H1 (cell line): Measurements from ENCODE around the gene CADM1. TPM values are rescaled to one million over a fixed set of nuclear protein-coding genes. Genes with fewer than 3 reads are reported as not detected.
A peak's percentile ranks its signal among the peaks of the same experiment; 100 is the strongest.

Experiments
- CTCF ChIA-PET: fragments of 300-600 bp; sonication (Branson Sonifier 250); formaldehyde crosslinking; loops from one replicate; lab custom pipeline; 2021; ENCODE audit not compliant: partially characterized antibody; lab: Charles Lee
- POLR2A ChIA-PET: fragments of 300-600 bp; sonication (Branson Sonifier 250); formaldehyde crosslinking; loops from one replicate; lab custom pipeline; 2021; ENCODE audit warnings: inconsistent platforms; ENCODE audit not compliant: partially characterized antibody; lab: Charles Lee
- DNase-seq, 2 experiments: peaks; one replicate each; pipeline versions ENCODE4 v3.0.0 to v3.0.0-alpha.2; 2010 to 2022; ENCODE audit warnings: low spot score in 2 of 2, low read depth in 1 of 2, mixed read lengths in 1 of 2
- FAIRE-seq: peaks from 2 replicates; lab custom pipeline; 2011; peaks lifted over from hg19 to GRCh38; lab: Jason Lieb, UNC
- H2AFZ ChIP-seq: 2 replicates; pipeline ENCODE4 v1.8.1; 2012; ENCODE audit warnings: low read length, inconsistent platforms
- H2AK5ac ChIP-seq: 2 replicates; pipeline ENCODE4 v1.6.1; 2013; ENCODE audit warnings: low read depth, low read length
- H2BK120ac ChIP-seq: replicated peaks from 2 replicates; pipeline ENCODE3; 2013; ENCODE audit warnings: low read depth, low read length, inconsistent platforms
- H2BK12ac ChIP-seq: 2 replicates; pipeline ENCODE4 v1.6.1; 2013; ENCODE audit warnings: low read depth, low read length
- H2BK15ac ChIP-seq: 2 replicates; pipeline ENCODE4 v1.6.1; 2013; ENCODE audit warnings: low read length
- H2BK20ac ChIP-seq: 2 replicates; pipeline ENCODE4 v1.6.1; 2013; ENCODE audit warnings: low read length
- H2BK5ac ChIP-seq: 2 replicates; pipeline ENCODE4 v1.6.1; 2013; ENCODE audit warnings: low read depth, low read length
- H3K14ac ChIP-seq: 2 replicates; pipeline ENCODE4 v1.6.1; 2013; ENCODE audit warnings: inconsistent platforms; ENCODE audit not compliant: insufficient read length
- H3K18ac ChIP-seq: 2 replicates; pipeline ENCODE4 v1.6.1; 2013; ENCODE audit warnings: low read length; ENCODE audit errors: extremely low read depth
- H3K23ac ChIP-seq: 2 replicates; pipeline ENCODE4 v1.6.1; 2013; ENCODE audit warnings: inconsistent platforms; ENCODE audit not compliant: insufficient read length
- H3K23me2 ChIP-seq: 2 replicates; pipeline ENCODE4 v1.6.1; 2013; ENCODE audit warnings: low read depth, low read length
- H3K27ac ChIP-seq: 2 replicates; pipeline ENCODE4 v1.6.1; 2011; ENCODE audit warnings: low read depth, low read length, inconsistent platforms
- H3K27me3 ChIP-seq, 4 experiments: replicated peaks in 1 of 4; 1 replicate in 1 of 4; 2 replicates in 3 of 4; pipeline versions ENCODE4 v1.6.1 to v1.8.1; 2011 to 2013; ENCODE audit warnings: low read length in 3 of 4, mild to moderate bottlenecking in 3 of 4, inconsistent platforms in 2 of 4, mixed read lengths in 2 of 4, moderate library complexity in 1 of 4; ENCODE audit not compliant: control insufficient read depth in 3 of 4, insufficient read depth in 3 of 4; ENCODE audit errors: extremely low read depth in 1 of 4
- H3K36me3 ChIP-seq, 4 experiments: 2 replicates each; pipeline versions ENCODE4 v1.6.1 to v1.8.1; 2011 to 2013; ENCODE audit warnings: mild to moderate bottlenecking in 4 of 4, low read length in 3 of 4, moderate library complexity in 2 of 4, control low read depth in 1 of 4, inconsistent platforms in 1 of 4; ENCODE audit not compliant: insufficient read depth in 4 of 4, control insufficient read depth in 2 of 4
- H3K4ac ChIP-seq: replicated peaks from 2 replicates; pipeline ENCODE3; 2013; ENCODE audit warnings: low read length, low read depth, mixed read lengths, inconsistent platforms; ENCODE audit not compliant: insufficient read length
- H3K4me1 ChIP-seq, 4 experiments: replicated peaks in 1 of 4; 1 replicate in 1 of 4; 2 replicates in 3 of 4; pipeline versions ENCODE4 v1.6.1 to v1.8.1; 2011 to 2013; ENCODE audit warnings: low read length in 3 of 4, inconsistent platforms in 2 of 4, mixed read lengths in 1 of 4; ENCODE audit not compliant: insufficient read depth in 4 of 4, control insufficient read depth in 3 of 4
- H3K4me2 ChIP-seq, 2 experiments: 2 replicates each; pipeline versions ENCODE4 v1.6.1 to v1.8.1; 2011 to 2013; ENCODE audit warnings: low read depth in 2 of 2, low read length in 2 of 2, control low read depth in 1 of 2, inconsistent platforms in 1 of 2, mild to moderate bottlenecking in 1 of 2; ENCODE audit not compliant: insufficient read depth in 1 of 2
- H3K4me3 ChIP-seq, 4 experiments: fragments of 200-600, 300-600 bp in 1 of 4; sonication (generic), shearing (Covaris generic), sonication (Bioruptor Twin) in 1 of 4; 2 replicates each; pipeline versions ENCODE4 v1.5.1 to v1.8.1; 2011 to 2016; ENCODE audit warnings: low read length in 4 of 4, low read depth in 3 of 4, control low read depth in 2 of 4, inconsistent platforms in 2 of 4, mild to moderate bottlenecking in 2 of 4, mixed read lengths in 1 of 4, moderate library complexity in 1 of 4; ENCODE audit not compliant: insufficient read depth in 2 of 4; ENCODE audit errors: extremely low read depth in 1 of 4
- H3K56ac ChIP-seq: replicated peaks from 2 replicates; pipeline ENCODE3; 2013; ENCODE audit warnings: low read depth, mild to moderate bottlenecking, mixed read lengths, low read length, inconsistent platforms; ENCODE audit not compliant: insufficient read length
- H3K79me1 ChIP-seq: 2 replicates; pipeline ENCODE4 v1.6.1; 2013; ENCODE audit warnings: low read depth, low read length, control low read depth
- H3K79me2 ChIP-seq, 2 experiments: 2 replicates each; pipeline versions ENCODE4 v1.6.1 to v1.8.1; 2012 to 2013; ENCODE audit warnings: low read length in 2 of 2, mild to moderate bottlenecking in 2 of 2, inconsistent platforms in 1 of 2; ENCODE audit not compliant: insufficient read depth in 2 of 2, control insufficient read depth in 1 of 2
- H3K9ac ChIP-seq, 4 experiments: replicated peaks in 1 of 4; 1 replicate in 1 of 4; 2 replicates in 3 of 4; pipeline versions ENCODE4 v1.6.1 to v1.8.1; 2011 to 2013; ENCODE audit warnings: low read depth in 3 of 4, low read length in 3 of 4, control low read depth in 2 of 4, mild to moderate bottlenecking in 2 of 4, moderate library complexity in 2 of 4, inconsistent platforms in 1 of 4; ENCODE audit errors: extremely low read depth in 1 of 4
- H3K9me3 ChIP-seq, 2 experiments: 2 replicates each; pipeline versions ENCODE4 v1.6.1 to v1.8.1; 2012 to 2013; ENCODE audit warnings: mild to moderate bottlenecking in 2 of 2, moderate library complexity in 2 of 2, control low read depth in 1 of 2, inconsistent platforms in 1 of 2, low read depth in 1 of 2, low read length in 1 of 2, mixed read lengths in 1 of 2; ENCODE audit not compliant: insufficient read depth in 2 of 2
- H4K20me1 ChIP-seq, 2 experiments: replicated peaks in 1 of 2; 2 replicates each; pipeline versions ENCODE3 to v1.8.1; 2011 to 2013; ENCODE audit warnings: inconsistent platforms in 2 of 2, low read length in 2 of 2, mild to moderate bottlenecking in 1 of 2; ENCODE audit not compliant: insufficient read depth in 2 of 2, control insufficient read depth in 1 of 2
- H4K5ac ChIP-seq: 2 replicates; pipeline ENCODE4 v1.6.1; 2013; ENCODE audit warnings: low read length, low read depth, mixed read lengths, inconsistent platforms; ENCODE audit not compliant: insufficient read length
- H4K8ac ChIP-seq: 2 replicates; pipeline ENCODE4 v1.8.0; 2013; ENCODE audit warnings: mild to moderate bottlenecking, moderate library complexity, low read length, inconsistent platforms; ENCODE audit not compliant: insufficient read depth; ENCODE audit errors: extremely low read depth
- H4K91ac ChIP-seq: replicated peaks from 2 replicates; pipeline ENCODE3; 2013; ENCODE audit warnings: low read length, mixed read lengths, inconsistent platforms; ENCODE audit not compliant: insufficient read length
- ATF3 ChIP-seq: IDR thresholded peaks from 2 replicates; pipeline ENCODE4 v1.6.1; 2011; ENCODE audit warnings: low read depth, mild to moderate bottlenecking, low read length; ENCODE audit not compliant: insufficient read depth
- BCL11A ChIP-seq, 2 experiments: IDR thresholded peaks; one replicate each; pipeline ENCODE4 v1.6.1; 2011; ENCODE audit warnings: low read depth in 2 of 2, low read length in 2 of 2, mild to moderate bottlenecking in 2 of 2
- BRCA1 ChIP-seq: IDR thresholded peaks from 2 replicates; pipeline ENCODE4 v1.6.1; 2012; ENCODE audit warnings: low read depth, low read length, improper control_type of control experiment
- E2F6 ChIP-seq: IDR thresholded peaks from 2 replicates; pipeline ENCODE4 v1.6.1; 2012; ENCODE audit warnings: inconsistent platforms
- KDM1A ChIP-seq: fragments of 200-600, 300-600 bp; sonication (generic); IDR thresholded peaks from 2 replicates; pipeline ENCODE4 v1.7.1; 2016; ENCODE audit warnings: mild to moderate bottlenecking, low read length, borderline replicate concordance
- MAX ChIP-seq: IDR thresholded peaks from 2 replicates; pipeline ENCODE4 v1.6.1; 2012; ENCODE audit warnings: inconsistent platforms
- NRF1 ChIP-seq: IDR thresholded peaks from 2 replicates; pipeline ENCODE4 v1.6.1; 2011; ENCODE audit warnings: mild to moderate bottlenecking, low read depth, low read length, improper control_type of control experiment
- PHF8 ChIP-seq: fragments of 200-600 bp; sonication (generic); conservative IDR thresholded peaks from 2 replicates; pipeline ENCODE4 v1.7.1; 2012; ENCODE audit warnings: low read depth, mild to moderate bottlenecking, inconsistent platforms, low read length, moderate library complexity
- SIRT6 ChIP-seq: IDR thresholded peaks from one replicate; pipeline ENCODE4 v1.7.1; 2012; ENCODE audit warnings: low read length, inconsistent platforms
- TBP ChIP-seq: IDR thresholded peaks from 2 replicates; pipeline ENCODE4 v1.6.1; 2011; ENCODE audit warnings: low read depth, low read length, improper control_type of control experiment
- YY1 ChIP-seq: IDR thresholded peaks from 2 replicates; pipeline ENCODE4 v1.6.1; 2011; ENCODE audit warnings: low read depth, mild to moderate bottlenecking, low read length
- WGBS, 2 experiments: shearing (Covaris generic) in 1 of 2; methylation state at CpG; one replicate each; pipeline versions ENCODE4 v1.1.6 to v1.1.7; 2013 to 2015; ENCODE audit warnings: low lambda C conversion rate in 2 of 2, mixed read lengths in 2 of 2, inconsistent platforms in 1 of 2, low coverage in 1 of 2, missing lambda C conversion rate in 1 of 2; ENCODE audit not compliant: insufficient replicate concordance in 2 of 2, insufficient coverage in 1 of 2, insufficient read length in 1 of 2; ENCODE audit errors: extremely low coverage in 1 of 2, missing lambda C conversion rate in 1 of 2; 5-methylcytosine and 5-hydroxymethylcytosine counted together
- polyA plus RNA-seq, 7 experiments: library from polyadenylated mRNA; depleted of rRNA in 3 of 7; stranded (reverse) in 5 of 7; unstranded in 2 of 7; fragments of >200 nt in 5 of 7; fragments of 200-250 nt in 2 of 7; gene quantifications; 1 replicate in 5 of 7; 2 replicates in 1 of 7; 4 replicates in 1 of 7; pipeline versions ENCODE4 v1.2.1 to v1.2.3, GENCODE V29; 2011 to 2013; ENCODE audit warnings: missing spikeins in 2 of 7, mixed read lengths in 2 of 7
- total RNA-seq: library from RNA; stranded (reverse); fragmentation: NEBNext Ultra II Directional; extraction: Animal tissue kit (Norgen Biotek cat#: 25700); gene quantifications from 2 replicates; pipeline ENCODE4 v1.2.1, GENCODE V29; 2021

CADM1 gene
- total and polyA plus RNA-seq, 2 of the 8 experiments (the other 6 are each of a cell fraction or from before 2014, with no cell fraction given): 8.3 to 25.3 TPM

- H2AFZ ChIP-seq: no peak overlapping the region
- no peak overlapping the region for H3K27ac ChIP-seq
- H2BK12ac ChIP-seq: no peak overlapping the region
- H4K8ac ChIP-seq: no peak overlapping the region
- no peak overlapping the region for H3K9ac ChIP-seq
- H3K4me3 ChIP-seq: peak overlapping the region; percentile 67 to 91 (median 86); a peak in 7 of 8 replicates
- no peak overlapping the region for H3K18ac ChIP-seq
- H3K23me2 ChIP-seq: peaks cover 29% of the 10 kb centered on the region
- FAIRE-seq (no peak), DNase-seq (no peak)
- H3K79me1 ChIP-seq: peaks cover 4% of the 10 kb centered on the region; the same call in 1 of the 2 replicates
- CTCF ChIA-PET: interaction anchor here (0.6 to 3.0 kb wide), 10 partner anchors 43 to 1869 kb away, joined by 3 to 17 read pairs (median 4); no protein-coding TSS in a partner anchor
- no peak overlapping the region for H4K91ac ChIP-seq
- H3K56ac ChIP-seq: no peak overlapping the region
- POLR2A ChIA-PET: interaction anchor here (0.9 to 1.8 kb wide), 4 partner anchors 9 to 132 kb away, joined by 3 to 7 read pairs (median 3); no protein-coding TSS in a partner anchor
- H2BK20ac ChIP-seq: no peak overlapping the region
- no peak overlapping the region for H3K4ac ChIP-seq
- no peak overlapping the region for H3K23ac ChIP-seq
- no peaks in the 10 kb centered on the region for H3K79me2 ChIP-seq
- H3K4me2 ChIP-seq: peak overlapping the region; percentile 98 to 99
- H3K27me3 ChIP-seq: peaks cover 12 to 41% (median 36%) of the 10 kb centered on the region in 4 experiments
- no peaks in the 10 kb centered on the region for H3K9me3 ChIP-seq
- H4K5ac ChIP-seq: no peak overlapping the region
- peaks cover 6 to 11% of the 10 kb centered on the region in 2 experiments for H4K20me1 ChIP-seq
- H3K14ac ChIP-seq: no peak overlapping the region
- H2BK5ac ChIP-seq: no peak overlapping the region
- H2BK15ac ChIP-seq: no peak overlapping the region
- 2% methylated on average over 19 of the region's 22 CpGs; no CpG with 5 or more reads in 1 of the 2 experiments for WGBS, 2 experiments
- no peak overlapping the region for H2BK120ac ChIP-seq
- H3K36me3 ChIP-seq: no peaks in the 10 kb centered on the region
- peaks cover 7 to 19% (median 16%) of the 10 kb centered on the region in 4 experiments; a peak in 6 of 7 replicates for H3K4me1 ChIP-seq
- H2AK5ac ChIP-seq: no peak overlapping the region
- TF ChIP-seq PHF8 (no peak), MAX (no peak), ATF3 (no peak), KDM1A (no peak), NRF1 (no peak), BRCA1 (no peak), E2F6 (0 out of 2 replicates have a peak, but pooled peaks have one; percentile 1), TBP (no peak), YY1 (no peak), SIRT6 (no peak), BCL11A (IDR thresholded peaks at IDR 0.05; ENCODE audit: low read depth in 2 of 2, low read length in 2 of 2) (no peak)
Measured at GRCh38 chr11:115501893-115502589, 2.2 kb downstream of the CADM1 start.
